H1 (cell line): ENCODE results near the gene KRTAP5-6. TPM values are rescaled to one million over a fixed set of nuclear protein-coding genes. Genes with fewer than 3 reads are reported as not detected.

ENCODE experiments used
- CTCF ChIA-PET: fragments of 300-600 bp; sonication (Branson Sonifier 250); formaldehyde crosslinking; loops from one replicate; lab custom pipeline; 2021; ENCODE audit not compliant: partially characterized antibody; lab: Charles Lee
- POLR2A ChIA-PET: fragments of 300-600 bp; sonication (Branson Sonifier 250); formaldehyde crosslinking; loops from one replicate; lab custom pipeline; 2021; ENCODE audit warnings: inconsistent platforms; ENCODE audit not compliant: partially characterized antibody; lab: Charles Lee
- DNase-seq, 2 experiments: peaks; one replicate each; pipeline versions ENCODE4 v3.0.0 to v3.0.0-alpha.2; 2010 to 2022; ENCODE audit warnings: low spot score in 2 of 2, low read depth in 1 of 2, mixed read lengths in 1 of 2
- FAIRE-seq: peaks from 2 replicates; lab custom pipeline; 2011; peaks lifted over from hg19 to GRCh38; lab: Jason Lieb, UNC
- H2AFZ ChIP-seq: 2 replicates; pipeline ENCODE4 v1.8.1; 2012; ENCODE audit warnings: low read length, inconsistent platforms
- H2AK5ac ChIP-seq: 2 replicates; pipeline ENCODE4 v1.6.1; 2013; ENCODE audit warnings: low read depth, low read length
- H2BK120ac ChIP-seq: replicated peaks from 2 replicates; pipeline ENCODE3; 2013; ENCODE audit warnings: low read depth, low read length, inconsistent platforms
- H2BK12ac ChIP-seq: 2 replicates; pipeline ENCODE4 v1.6.1; 2013; ENCODE audit warnings: low read depth, low read length
- H2BK15ac ChIP-seq: 2 replicates; pipeline ENCODE4 v1.6.1; 2013; ENCODE audit warnings: low read length
- H2BK20ac ChIP-seq: 2 replicates; pipeline ENCODE4 v1.6.1; 2013; ENCODE audit warnings: low read length
- H2BK5ac ChIP-seq: 2 replicates; pipeline ENCODE4 v1.6.1; 2013; ENCODE audit warnings: low read depth, low read length
- H3K14ac ChIP-seq: 2 replicates; pipeline ENCODE4 v1.6.1; 2013; ENCODE audit warnings: inconsistent platforms; ENCODE audit not compliant: insufficient read length
- H3K18ac ChIP-seq: 2 replicates; pipeline ENCODE4 v1.6.1; 2013; ENCODE audit warnings: low read length; ENCODE audit errors: extremely low read depth
- H3K23ac ChIP-seq: 2 replicates; pipeline ENCODE4 v1.6.1; 2013; ENCODE audit warnings: inconsistent platforms; ENCODE audit not compliant: insufficient read length
- H3K23me2 ChIP-seq: 2 replicates; pipeline ENCODE4 v1.6.1; 2013; ENCODE audit warnings: low read depth, low read length
- H3K27ac ChIP-seq: 2 replicates; pipeline ENCODE4 v1.6.1; 2011; ENCODE audit warnings: low read depth, low read length, inconsistent platforms
- H3K27me3 ChIP-seq, 4 experiments: replicated peaks in 1 of 4; 1 replicate in 1 of 4; 2 replicates in 3 of 4; pipeline versions ENCODE4 v1.6.1 to v1.8.1; 2011 to 2013; ENCODE audit warnings: low read length in 3 of 4, mild to moderate bottlenecking in 3 of 4, inconsistent platforms in 2 of 4, mixed read lengths in 2 of 4, moderate library complexity in 1 of 4; ENCODE audit not compliant: control insufficient read depth in 3 of 4, insufficient read depth in 3 of 4; ENCODE audit errors: extremely low read depth in 1 of 4
- H3K36me3 ChIP-seq, 4 experiments: 2 replicates each; pipeline versions ENCODE4 v1.6.1 to v1.8.1; 2011 to 2013; ENCODE audit warnings: mild to moderate bottlenecking in 4 of 4, low read length in 3 of 4, moderate library complexity in 2 of 4, control low read depth in 1 of 4, inconsistent platforms in 1 of 4; ENCODE audit not compliant: insufficient read depth in 4 of 4, control insufficient read depth in 2 of 4
- H3K4ac ChIP-seq: replicated peaks from 2 replicates; pipeline ENCODE3; 2013; ENCODE audit warnings: low read length, low read depth, mixed read lengths, inconsistent platforms; ENCODE audit not compliant: insufficient read length
- H3K4me1 ChIP-seq, 4 experiments: replicated peaks in 1 of 4; 1 replicate in 1 of 4; 2 replicates in 3 of 4; pipeline versions ENCODE4 v1.6.1 to v1.8.1; 2011 to 2013; ENCODE audit warnings: low read length in 3 of 4, inconsistent platforms in 2 of 4, mixed read lengths in 1 of 4; ENCODE audit not compliant: insufficient read depth in 4 of 4, control insufficient read depth in 3 of 4
- H3K4me2 ChIP-seq, 2 experiments: 2 replicates each; pipeline versions ENCODE4 v1.6.1 to v1.8.1; 2011 to 2013; ENCODE audit warnings: low read depth in 2 of 2, low read length in 2 of 2, control low read depth in 1 of 2, inconsistent platforms in 1 of 2, mild to moderate bottlenecking in 1 of 2; ENCODE audit not compliant: insufficient read depth in 1 of 2
- H3K4me3 ChIP-seq, 4 experiments: fragments of 200-600, 300-600 bp in 1 of 4; sonication (generic), shearing (Covaris generic), sonication (Bioruptor Twin) in 1 of 4; 2 replicates each; pipeline versions ENCODE4 v1.5.1 to v1.8.1; 2011 to 2016; ENCODE audit warnings: low read length in 4 of 4, low read depth in 3 of 4, control low read depth in 2 of 4, inconsistent platforms in 2 of 4, mild to moderate bottlenecking in 2 of 4, mixed read lengths in 1 of 4, moderate library complexity in 1 of 4; ENCODE audit not compliant: insufficient read depth in 2 of 4; ENCODE audit errors: extremely low read depth in 1 of 4
- H3K56ac ChIP-seq: replicated peaks from 2 replicates; pipeline ENCODE3; 2013; ENCODE audit warnings: low read depth, mild to moderate bottlenecking, mixed read lengths, low read length, inconsistent platforms; ENCODE audit not compliant: insufficient read length
- H3K79me1 ChIP-seq: 2 replicates; pipeline ENCODE4 v1.6.1; 2013; ENCODE audit warnings: low read depth, low read length, control low read depth
- H3K79me2 ChIP-seq, 2 experiments: 2 replicates each; pipeline versions ENCODE4 v1.6.1 to v1.8.1; 2012 to 2013; ENCODE audit warnings: low read length in 2 of 2, mild to moderate bottlenecking in 2 of 2, inconsistent platforms in 1 of 2; ENCODE audit not compliant: insufficient read depth in 2 of 2, control insufficient read depth in 1 of 2
- H3K9ac ChIP-seq, 4 experiments: replicated peaks in 1 of 4; 1 replicate in 1 of 4; 2 replicates in 3 of 4; pipeline versions ENCODE4 v1.6.1 to v1.8.1; 2011 to 2013; ENCODE audit warnings: low read depth in 3 of 4, low read length in 3 of 4, control low read depth in 2 of 4, mild to moderate bottlenecking in 2 of 4, moderate library complexity in 2 of 4, inconsistent platforms in 1 of 4; ENCODE audit errors: extremely low read depth in 1 of 4
- H3K9me3 ChIP-seq, 2 experiments: 2 replicates each; pipeline versions ENCODE4 v1.6.1 to v1.8.1; 2012 to 2013; ENCODE audit warnings: mild to moderate bottlenecking in 2 of 2, moderate library complexity in 2 of 2, control low read depth in 1 of 2, inconsistent platforms in 1 of 2, low read depth in 1 of 2, low read length in 1 of 2, mixed read lengths in 1 of 2; ENCODE audit not compliant: insufficient read depth in 2 of 2
- H4K20me1 ChIP-seq, 2 experiments: replicated peaks in 1 of 2; 2 replicates each; pipeline versions ENCODE3 to v1.8.1; 2011 to 2013; ENCODE audit warnings: inconsistent platforms in 2 of 2, low read length in 2 of 2, mild to moderate bottlenecking in 1 of 2; ENCODE audit not compliant: insufficient read depth in 2 of 2, control insufficient read depth in 1 of 2
- H4K5ac ChIP-seq: 2 replicates; pipeline ENCODE4 v1.6.1; 2013; ENCODE audit warnings: low read length, low read depth, mixed read lengths, inconsistent platforms; ENCODE audit not compliant: insufficient read length
- H4K8ac ChIP-seq: 2 replicates; pipeline ENCODE4 v1.8.0; 2013; ENCODE audit warnings: mild to moderate bottlenecking, moderate library complexity, low read length, inconsistent platforms; ENCODE audit not compliant: insufficient read depth; ENCODE audit errors: extremely low read depth
- H4K91ac ChIP-seq: replicated peaks from 2 replicates; pipeline ENCODE3; 2013; ENCODE audit warnings: low read length, mixed read lengths, inconsistent platforms; ENCODE audit not compliant: insufficient read length
- BACH1 ChIP-seq: IDR thresholded peaks from 2 replicates; pipeline ENCODE4 v1.6.1; 2012; ENCODE audit warnings: low read length, improper control_type of control experiment
- WGBS, 2 experiments: shearing (Covaris generic) in 1 of 2; methylation state at CpG; one replicate each; pipeline versions ENCODE4 v1.1.6 to v1.1.7; 2013 to 2015; ENCODE audit warnings: low lambda C conversion rate in 2 of 2, mixed read lengths in 2 of 2, inconsistent platforms in 1 of 2, low coverage in 1 of 2, missing lambda C conversion rate in 1 of 2; ENCODE audit not compliant: insufficient replicate concordance in 2 of 2, insufficient coverage in 1 of 2, insufficient read length in 1 of 2; ENCODE audit errors: extremely low coverage in 1 of 2, missing lambda C conversion rate in 1 of 2; 5-methylcytosine and 5-hydroxymethylcytosine counted together
- polyA plus RNA-seq, 7 experiments: library from polyadenylated mRNA; depleted of rRNA in 3 of 7; stranded (reverse) in 5 of 7; unstranded in 2 of 7; fragments of >200 nt in 5 of 7; fragments of 200-250 nt in 2 of 7; gene quantifications; 1 replicate in 5 of 7; 2 replicates in 1 of 7; 4 replicates in 1 of 7; pipeline versions ENCODE4 v1.2.1 to v1.2.3, GENCODE V29; 2011 to 2013; ENCODE audit warnings: missing spikeins in 2 of 7, mixed read lengths in 2 of 7
- total RNA-seq: library from RNA; stranded (reverse); fragmentation: NEBNext Ultra II Directional; extraction: Animal tissue kit (Norgen Biotek cat#: 25700); gene quantifications from 2 replicates; pipeline ENCODE4 v1.2.1, GENCODE V29; 2021
- TF ChIP-seq, protein P1 (sequence below), 3 experiments: IDR thresholded peaks; 1 replicate in 2 of 3; 2 replicates in 1 of 3; pipeline versions ENCODE4 v1.5.1 to v1.6.1; 2011; ENCODE audit warnings: low read length in 3 of 3, mild to moderate bottlenecking in 3 of 3, inconsistent platforms in 2 of 3, low read depth in 1 of 3, moderate library complexity in 1 of 3; ENCODE audit not compliant: insufficient read depth in 1 of 3; ENCODE audit errors: control extremely low read depth in 1 of 3

Gene KRTAP5-6
- total and polyA plus RNA-seq, 2 of the 8 experiments (the other 6 are each of a cell fraction or from before 2014, with no cell fraction given): not detected

GRCh38 chr11:1691026-1691877, 5.7 kb upstream of the KRTAP5-6 start:
- no peak overlapping the region for H2BK12ac ChIP-seq
- H4K8ac ChIP-seq: no peak overlapping the region
- no peak overlapping the region for H2AK5ac ChIP-seq
- 78% methylated on average over 14 of the region's 16 CpGs; no CpG with 5 or more reads in 1 of the 2 experiments for WGBS, 2 experiments
- no peak overlapping the region for H3K56ac ChIP-seq
- DNase-seq (no peak), FAIRE-seq (no peak)
- H3K79me1 ChIP-seq: no peaks in the 10 kb centered on the region
- POLR2A ChIA-PET: no interaction called here
- no peak overlapping the region for H3K27ac ChIP-seq
- H3K4ac ChIP-seq: no peak overlapping the region
- no peak overlapping the region for H3K9ac ChIP-seq
- H4K20me1 ChIP-seq: no peaks in the 10 kb centered on the region
- peaks cover 0 to 7% (median 0%) of the 10 kb centered on the region in 4 experiments; a peak in 3 of 7 replicates for H3K27me3 ChIP-seq
- H3K23ac ChIP-seq: no peak overlapping the region
- no peaks in the 10 kb centered on the region for H3K79me2 ChIP-seq
- H3K14ac ChIP-seq: no peak overlapping the region
- no peak overlapping the region for H2BK15ac ChIP-seq
- H4K5ac ChIP-seq: no peak overlapping the region
- no peak overlapping the region for H3K18ac ChIP-seq
- CTCF ChIA-PET: interaction anchor here (0.6 to 6.9 kb wide), 20 partner anchors 10 to 495 kb away, joined by 3 to 255 read pairs (median 4); partner anchors contain the start of genes PRR33 and SYT8
- TF ChIP-seq BACH1: no peak
- TF ChIP-seq, protein P1, sequence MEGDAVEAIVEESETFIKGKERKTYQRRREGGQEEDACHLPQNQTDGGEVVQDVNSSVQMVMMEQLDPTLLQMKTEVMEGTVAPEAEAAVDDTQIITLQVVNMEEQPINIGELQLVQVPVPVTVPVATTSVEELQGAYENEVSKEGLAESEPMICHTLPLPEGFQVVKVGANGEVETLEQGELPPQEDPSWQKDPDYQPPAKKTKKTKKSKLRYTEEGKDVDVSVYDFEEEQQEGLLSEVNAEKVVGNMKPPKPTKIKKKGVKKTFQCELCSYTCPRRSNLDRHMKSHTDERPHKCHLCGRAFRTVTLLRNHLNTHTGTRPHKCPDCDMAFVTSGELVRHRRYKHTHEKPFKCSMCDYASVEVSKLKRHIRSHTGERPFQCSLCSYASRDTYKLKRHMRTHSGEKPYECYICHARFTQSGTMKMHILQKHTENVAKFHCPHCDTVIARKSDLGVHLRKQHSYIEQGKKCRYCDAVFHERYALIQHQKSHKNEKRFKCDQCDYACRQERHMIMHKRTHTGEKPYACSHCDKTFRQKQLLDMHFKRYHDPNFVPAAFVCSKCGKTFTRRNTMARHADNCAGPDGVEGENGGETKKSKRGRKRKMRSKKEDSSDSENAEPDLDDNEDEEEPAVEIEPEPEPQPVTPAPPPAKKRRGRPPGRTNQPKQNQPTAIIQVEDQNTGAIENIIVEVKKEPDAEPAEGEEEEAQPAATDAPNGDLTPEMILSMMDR (IDR thresholded peaks at IDR 0.05; ENCODE audit: control extremely low read depth in 1 of 3, insufficient read depth in 1 of 3, low read depth in 1 of 3, low read length in 3 of 3): peak in 2 of 3 experiments; percentile 22 to 28; a peak in 2 of 4 replicates
- H4K91ac ChIP-seq: no peak overlapping the region
- no peak overlapping the region for H2BK20ac ChIP-seq
- no peak overlapping the region for H2BK5ac ChIP-seq
- H3K4me2 ChIP-seq: no peak overlapping the region
- H3K36me3 ChIP-seq: no peaks in the 10 kb centered on the region
- no peak overlapping the region for H2BK120ac ChIP-seq
- no peak overlapping the region for H2AFZ ChIP-seq
- H3K9me3 ChIP-seq: no peaks in the 10 kb centered on the region
- H3K23me2 ChIP-seq: no peaks in the 10 kb centered on the region; the same call in 1 of the 2 replicates
- H3K4me3 ChIP-seq: no peak overlapping the region
- peaks cover 0 to 10% (median 3%) of the 10 kb centered on the region in 4 experiments; a peak in 3 of 7 replicates for H3K4me1 ChIP-seq
